22Rv1 (cell line): ENCODE data around the gene CERS1.

ENCODE experiments used
- CTCF ChIP-seq: fragments of 450-650 bp; IDR thresholded peaks from 2 replicates; pipeline ENCODE4 v1.5.1; 2017; ENCODE audit warnings: mild to moderate bottlenecking
- ZFX ChIP-seq: fragments of 450-650 bp; IDR thresholded peaks from 2 replicates; pipeline ENCODE4 v1.6.1; 2017; ENCODE audit warnings: antibody characterized with exemption, borderline replicate concordance

- TF ChIP-seq CTCF (no peak), ZFX (no peak)
Measured at GRCh38 chr19:18945297-18945696, 49.3 kb upstream of the CERS1 start.
